Type B pancreatic cell (in vitro differentiated cells): ENCODE measurements around the gene MEF2C. TPM values are rescaled to one million over a fixed set of nuclear protein-coding genes. Genes with fewer than 3 reads are reported as not detected.

Experiments used
- DNase-seq: peaks from one replicate; pipeline ENCODE4 v3.0.0; 2021; ENCODE audit warnings: mixed read lengths; ENCODE audit not compliant: unreplicated experiment; ENCODE audit errors: extremely low spot score
- H3K27ac Mint-ChIP-seq: 2 replicates; pipeline ENCODE4 v1.8.0; 2021; ENCODE audit warnings: mild to moderate bottlenecking, mixed read lengths
- H3K27me3 Mint-ChIP-seq: 2 replicates; pipeline ENCODE4 v1.8.0; 2021; ENCODE audit warnings: mixed read lengths
- H3K36me3 Mint-ChIP-seq: 2 replicates; pipeline ENCODE4 v1.8.0; 2021; ENCODE audit warnings: mixed read lengths
- H3K4me1 Mint-ChIP-seq: one replicate; pipeline ENCODE4 v1.8.0; 2021; ENCODE audit warnings: mixed read lengths; ENCODE audit not compliant: unreplicated experiment
- H3K4me3 Mint-ChIP-seq: 2 replicates; pipeline ENCODE4 v1.8.0; 2021; ENCODE audit warnings: mild to moderate bottlenecking, mixed read lengths
- H3K9me3 Mint-ChIP-seq: 2 replicates; pipeline ENCODE4 v1.8.0; 2021; ENCODE audit warnings: mixed read lengths
- CTCF ChIP-seq: fragments of 200-600 bp; sonication (generic); conservative IDR thresholded peaks from 2 replicates; pipeline ENCODE4 v1.5.0; 2021; ENCODE audit warnings: antibody characterized with exemption, mild to moderate bottlenecking
- total RNA-seq: library from RNA; stranded (reverse); gene quantifications from 2 replicates; pipeline ENCODE4 v1.2.1, GENCODE V29; 2021; ENCODE audit warnings: low replicate concordance

Gene MEF2C
- total RNA-seq, 1 donor from 2014 or later, result 12.0 TPM

DNA sequence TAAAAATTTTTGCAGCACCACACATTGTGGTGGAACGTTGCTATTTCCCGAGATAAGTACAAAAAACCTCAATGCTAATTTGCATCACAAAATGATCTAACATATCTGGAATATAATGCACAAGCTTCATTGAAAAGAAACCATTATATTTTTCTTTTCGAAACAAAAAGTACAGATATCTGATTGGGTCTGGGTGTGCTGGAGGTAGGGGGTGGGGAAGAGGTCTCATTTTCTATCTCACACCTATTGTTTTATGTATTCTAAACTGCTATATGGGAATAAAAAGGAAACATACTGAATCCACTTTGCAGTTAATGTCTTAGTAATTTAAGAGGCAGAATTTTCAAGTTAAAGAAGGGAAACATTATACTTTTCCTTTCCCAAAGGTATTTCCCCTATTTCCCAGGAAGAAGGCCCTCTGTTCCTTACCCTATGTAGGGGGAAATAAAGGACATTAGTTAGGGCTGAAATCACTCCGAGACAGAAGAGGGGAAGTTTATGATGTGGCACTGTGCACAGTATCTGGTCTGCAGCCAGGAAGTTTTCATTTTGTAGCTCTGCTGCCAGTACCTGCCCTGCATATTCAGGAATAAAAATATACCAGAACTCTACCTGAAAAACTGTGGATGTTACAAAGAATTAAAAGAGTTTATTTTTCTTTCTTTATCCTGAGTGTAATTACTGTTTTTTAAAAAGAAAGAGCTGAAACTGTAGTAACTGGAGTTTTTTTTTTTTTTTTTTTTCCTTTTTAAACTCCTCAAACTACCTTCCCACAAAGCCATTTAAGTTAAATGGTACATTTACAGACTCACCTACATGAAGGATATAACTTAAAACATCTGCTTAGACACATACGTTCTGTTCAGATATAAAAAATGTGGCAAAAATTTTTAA is 7.4 kb downstream of the MEF2C start:
- no peaks in the 10 kb centered on the region for H3K9me3 Mint-ChIP-seq
- H3K27me3 Mint-ChIP-seq, result peaks cover 19% of the 10 kb centered on the region
- no peaks in the 10 kb centered on the region for H3K4me1 Mint-ChIP-seq
- no peak for TF ChIP-seq CTCF
- no peak overlapping the region for H3K27ac Mint-ChIP-seq
- H3K4me3 Mint-ChIP-seq, result no peak overlapping the region
- no peaks in the 10 kb centered on the region for H3K36me3 Mint-ChIP-seq
- no peak for DNase-seq

GRCh38 chr5:88873447-88873846 is 9.5 kb downstream of the MEF2C start:
- Mint-ChIP-seq H3K4me3 (no peak overlapping the region), H3K36me3 (no peaks in the 10 kb centered on the region), H3K27me3 (peaks cover 8% of the 10 kb centered on the region), H3K27ac (no peak overlapping the region), H3K9me3 (no peaks in the 10 kb centered on the region), H3K4me1 (no peaks in the 10 kb centered on the region)
- no peak for TF ChIP-seq CTCF
- no peak for DNase-seq

- H3K9me3 Mint-ChIP-seq, result no peaks in the 10 kb centered on the region
- H3K4me3 Mint-ChIP-seq, result no peak overlapping the region
- H3K27ac Mint-ChIP-seq, result no peak overlapping the region
- peaks cover 5% of the 10 kb centered on the region for H3K27me3 Mint-ChIP-seq
- no peaks in the 10 kb centered on the region for H3K4me1 Mint-ChIP-seq
- no peak for TF ChIP-seq CTCF
- DNase-seq, result no peak
- no peaks in the 10 kb centered on the region for H3K36me3 Mint-ChIP-seq
Observed at GRCh38 chr5:88872971-88873370, 10.0 kb downstream of the MEF2C start.

GRCh38 chr5:88870285-88870684 is 12.7 kb downstream of the MEF2C start:
- H3K9me3 Mint-ChIP-seq, result peaks cover 3% of the 10 kb centered on the region

GRCh38 chr5:88868468-88869068 is 14.4 kb downstream of the MEF2C start:
- no peak for TF ChIP-seq CTCF
- no peak overlapping the region for H3K4me3 Mint-ChIP-seq
- H3K27ac Mint-ChIP-seq, result no peak overlapping the region
- peaks cover 3% of the 10 kb centered on the region for H3K27me3 Mint-ChIP-seq
- no peaks in the 10 kb centered on the region for H3K4me1 Mint-ChIP-seq
- H3K36me3 Mint-ChIP-seq, result no peaks in the 10 kb centered on the region
- no peak for DNase-seq
- peaks cover 3% of the 10 kb centered on the region for H3K9me3 Mint-ChIP-seq

More at GRCh38 chr5:88870285-88870684, 12.7 kb downstream of the MEF2C start:
- no peak overlapping the region for H3K27ac Mint-ChIP-seq
- peaks cover 3% of the 10 kb centered on the region for H3K27me3 Mint-ChIP-seq
- TF ChIP-seq CTCF, result no peak
- no peaks in the 10 kb centered on the region for H3K4me1 Mint-ChIP-seq
- no peak for DNase-seq
- no peak overlapping the region for H3K4me3 Mint-ChIP-seq
- H3K36me3 Mint-ChIP-seq, result no peaks in the 10 kb centered on the region
